ENCODE results near the gene ETV6. TPM values are rescaled to one million over a fixed set of nuclear protein-coding genes. Genes with fewer than 3 reads are reported as not detected.

ETV6 gene
- total RNA-seq, 2 experiments from 2014 or later, result 55.3 to 57.5 TPM

DNA sequence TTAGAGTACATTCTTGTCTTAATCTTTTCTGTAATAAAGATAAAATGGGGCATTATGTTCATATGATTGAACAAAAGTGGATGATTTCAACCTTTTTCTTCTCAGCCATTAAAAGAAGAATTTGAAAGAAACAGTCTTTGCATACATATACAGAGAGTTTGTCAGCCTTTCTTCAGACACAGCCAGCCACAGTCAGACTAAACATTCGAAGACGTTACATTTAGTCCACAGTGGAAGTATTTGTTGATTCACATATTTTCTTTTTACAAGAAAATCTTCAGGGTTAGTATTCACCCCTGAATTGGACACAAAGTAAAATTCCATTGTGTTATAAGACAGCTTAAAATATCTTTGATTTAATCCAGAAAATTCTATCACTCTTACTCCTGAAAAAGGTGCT, 36.2 kb downstream of the ETV6 start:
- Mint-ChIP-seq H3K27me3 (no peaks in the 10 kb centered on the region), H3K4me1 (ENCODE audit: low read depth) (peaks cover 48% of the 10 kb centered on the region), H3K27ac (no peak overlapping the region), H3K36me3 (peaks cover 18% of the 10 kb centered on the region), H3K9me3 (peaks cover 7% of the 10 kb centered on the region), H3K4me3 (no peak overlapping the region)
- ChIA-PET POLR2A (no interaction called here), CTCF (interaction anchor here (1.1 kb wide), 1 partner anchor 13 kb away, joined by 3 read pairs; no protein-coding TSS in a partner anchor)
- no peak for DNase-seq
- intact Hi-C loops (cut with micrococcal nuclease), result no loop called here

DNA sequence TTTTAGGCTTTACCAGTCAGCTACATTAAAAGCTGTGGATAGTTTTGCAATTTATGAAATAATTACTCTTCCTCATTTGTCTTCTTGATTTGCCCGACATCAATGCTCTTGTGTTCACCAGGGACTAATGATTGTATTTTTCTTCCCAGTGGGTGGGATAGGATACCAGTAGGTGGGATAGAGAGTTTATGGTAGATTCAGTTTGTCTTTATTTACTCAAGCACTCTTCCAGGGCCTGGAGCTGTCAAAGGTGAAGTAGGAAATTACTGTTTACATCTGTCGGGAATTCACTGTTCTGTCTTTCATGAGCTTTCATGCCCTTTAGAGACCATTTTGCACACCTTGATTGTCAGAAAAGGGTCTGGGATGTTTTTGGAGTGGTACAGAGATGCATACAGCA, 36.6 kb downstream of the ETV6 start:
- no peak for DNase-seq
- intact Hi-C loops (cut with micrococcal nuclease), result no loop called here
- ChIA-PET CTCF (interaction anchor here (1.1 kb wide), 1 partner anchor 13 kb away, joined by 3 read pairs; no protein-coding TSS in a partner anchor), POLR2A (no interaction called here)
- H3K36me3 Mint-ChIP-seq, result peaks cover 21% of the 10 kb centered on the region
- no peak overlapping the region for H3K4me3 Mint-ChIP-seq
- peaks cover 51% of the 10 kb centered on the region for H3K4me1 Mint-ChIP-seq (ENCODE audit: low read depth)
- H3K27ac Mint-ChIP-seq, result no peak overlapping the region
- H3K9me3 Mint-ChIP-seq, result peaks cover 7% of the 10 kb centered on the region
- no peaks in the 10 kb centered on the region for H3K27me3 Mint-ChIP-seq

DNA sequence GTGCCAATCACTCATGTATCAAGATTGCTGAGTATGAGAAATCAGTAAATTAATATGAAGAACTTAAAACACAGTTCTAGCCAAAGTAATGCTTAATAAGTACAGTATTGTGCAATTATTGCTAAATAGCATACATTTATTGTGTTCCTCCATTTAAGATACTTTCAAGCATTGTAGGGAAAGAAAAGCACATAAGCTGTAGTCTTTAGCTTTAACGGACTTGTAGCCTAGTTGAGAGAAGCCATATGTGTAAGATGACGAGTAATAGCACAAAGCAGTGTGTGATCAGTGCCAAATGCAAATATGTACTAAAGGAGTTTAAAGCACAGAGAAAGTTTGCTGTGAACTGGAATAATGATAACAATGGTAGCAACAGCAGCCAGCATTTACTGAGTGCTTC, 38.1 kb downstream of the ETV6 start:
- intact Hi-C loops (cut with micrococcal nuclease), result no loop called here
- Mint-ChIP-seq H3K4me3 (no peak overlapping the region), H3K27me3 (no peaks in the 10 kb centered on the region), H3K4me1 (ENCODE audit: low read depth) (peaks cover 51% of the 10 kb centered on the region), H3K27ac (no peak overlapping the region), H3K36me3 (peaks cover 14% of the 10 kb centered on the region), H3K9me3 (no peaks in the 10 kb centered on the region)
- POLR2A ChIA-PET, result no interaction called here
- no peak for DNase-seq
- CTCF ChIA-PET, result no interaction called here

DNA sequence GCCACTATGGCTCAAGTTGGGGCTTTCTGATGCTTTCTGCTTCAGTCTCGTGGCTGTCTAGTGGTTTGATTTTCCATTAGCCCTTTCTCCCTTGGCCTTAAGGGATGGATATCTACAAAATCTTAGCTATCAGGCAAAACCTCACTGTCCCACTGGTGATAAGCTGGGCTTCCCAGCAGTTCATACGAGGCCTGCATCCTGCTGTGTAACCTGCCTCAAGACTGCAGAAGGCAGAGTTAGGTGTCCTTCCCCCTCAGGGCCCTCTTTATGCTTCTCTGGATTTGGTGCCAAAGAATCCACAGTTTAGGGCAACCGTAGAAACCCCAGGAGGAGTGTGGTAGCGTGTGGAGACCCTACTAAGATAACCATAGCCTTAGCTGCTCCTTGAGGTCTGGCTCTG, 38.9 kb downstream of the ETV6 start:
- intact Hi-C loops (cut with micrococcal nuclease), result no loop called here
- Mint-ChIP-seq H3K4me1 (ENCODE audit: low read depth) (peaks cover 49% of the 10 kb centered on the region), H3K36me3 (peaks cover 13% of the 10 kb centered on the region), H3K27ac (no peak overlapping the region), H3K4me3 (no peak overlapping the region), H3K27me3 (no peaks in the 10 kb centered on the region), H3K9me3 (no peaks in the 10 kb centered on the region)
- CTCF ChIA-PET, result no interaction called here
- no peak for DNase-seq
- POLR2A ChIA-PET, result no interaction called here

DNA sequence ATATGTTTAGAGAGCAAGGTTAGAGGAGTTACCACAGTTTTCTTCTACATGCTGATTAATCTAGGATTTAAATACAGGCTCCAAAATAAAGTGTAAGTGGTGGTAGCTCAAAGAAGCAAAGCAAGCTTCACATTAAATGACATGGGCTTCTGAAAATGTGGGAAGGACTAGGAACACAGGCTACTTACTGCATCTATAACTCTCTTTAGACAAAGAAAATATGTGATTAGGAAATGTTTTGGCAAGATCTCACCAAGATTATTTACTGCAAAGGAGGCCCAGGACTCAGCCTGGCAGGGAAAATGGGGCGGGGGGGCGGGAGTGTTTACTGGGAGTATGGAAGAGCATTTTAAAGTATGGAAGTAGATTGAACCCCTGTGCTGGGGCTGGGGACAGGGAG, 39.4 kb downstream of the ETV6 start:
- Mint-ChIP-seq H3K36me3 (peaks cover 13% of the 10 kb centered on the region), H3K9me3 (no peaks in the 10 kb centered on the region), H3K4me3 (no peak overlapping the region), H3K27me3 (no peaks in the 10 kb centered on the region), H3K27ac (no peak overlapping the region), H3K4me1 (ENCODE audit: low read depth) (peaks cover 47% of the 10 kb centered on the region)
- intact Hi-C loops (cut with micrococcal nuclease), result no loop called here
- ChIA-PET CTCF (no interaction called here), POLR2A (no interaction called here)
- no peak for DNase-seq

DNA sequence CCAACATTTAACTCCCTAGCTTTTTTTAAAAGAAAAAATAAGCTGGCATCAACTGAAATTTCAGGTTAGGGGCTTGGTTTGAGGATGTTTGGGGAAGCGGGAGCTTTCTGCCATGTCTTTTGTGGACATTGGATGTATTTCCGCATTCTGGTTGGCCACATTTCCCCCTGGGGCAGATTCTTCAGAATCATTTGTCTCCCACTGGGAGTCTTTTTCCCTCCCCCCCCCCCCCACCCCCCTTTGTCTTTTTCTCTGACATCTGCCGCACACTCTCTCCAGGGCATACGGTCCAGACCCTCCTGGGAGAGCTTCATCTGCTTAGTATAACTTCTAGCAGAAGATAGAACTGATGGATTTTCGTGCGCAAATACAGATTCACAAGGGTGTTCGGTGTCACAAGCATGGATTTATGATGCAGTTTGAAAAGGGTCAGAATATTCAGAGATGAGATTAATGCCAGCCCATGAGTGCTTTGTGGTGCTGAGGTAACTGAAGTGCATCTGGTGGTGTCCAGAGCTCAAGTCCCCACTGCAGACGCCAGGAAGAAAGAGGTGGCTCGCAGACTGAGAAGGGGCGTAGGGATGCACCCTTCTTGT, 40.2 kb downstream of the ETV6 start:
- ChIA-PET POLR2A (no interaction called here), CTCF (no interaction called here)
- H3K36me3 Mint-ChIP-seq, result peaks cover 13% of the 10 kb centered on the region
- H3K9me3 Mint-ChIP-seq, result no peaks in the 10 kb centered on the region
- H3K27ac Mint-ChIP-seq, result no peak overlapping the region
- intact Hi-C loops (cut with micrococcal nuclease), result no loop called here
- no peak overlapping the region for H3K4me3 Mint-ChIP-seq
- no peak for DNase-seq
- H3K27me3 Mint-ChIP-seq, result no peaks in the 10 kb centered on the region
- H3K4me1 Mint-ChIP-seq (ENCODE audit: low read depth), result peaks cover 45% of the 10 kb centered on the region

DNA sequence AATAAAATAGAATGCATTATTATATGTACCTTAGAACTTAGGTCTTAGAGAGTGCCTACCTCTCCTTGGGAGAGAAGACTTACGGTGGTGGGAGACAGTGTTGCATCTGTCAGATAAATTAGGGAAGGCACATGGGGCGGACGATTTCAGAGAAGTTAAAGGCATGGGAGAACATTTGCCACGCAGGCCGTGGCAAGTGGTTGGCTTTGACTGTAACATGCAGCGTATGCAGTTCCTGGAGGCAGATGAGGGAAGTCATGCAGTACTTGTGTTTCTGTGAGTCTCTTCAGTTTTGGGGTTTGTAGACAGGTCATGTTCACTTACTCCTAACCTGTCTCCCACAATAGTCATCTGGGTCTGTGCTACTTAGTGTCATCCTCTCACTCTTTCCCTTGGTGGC, 43.6 kb downstream of the ETV6 start:
- H3K27ac Mint-ChIP-seq, result no peak overlapping the region
- DNase-seq, result no peak
- peaks cover 20% of the 10 kb centered on the region for H3K36me3 Mint-ChIP-seq
- intact Hi-C loops (cut with micrococcal nuclease), result no loop called here
- ChIA-PET POLR2A (no interaction called here), CTCF (interaction anchor here (0.7 kb wide), 1 partner anchor 73 kb away, joined by 3 read pairs; no protein-coding TSS in a partner anchor)
- H3K9me3 Mint-ChIP-seq, result no peaks in the 10 kb centered on the region
- no peaks in the 10 kb centered on the region for H3K27me3 Mint-ChIP-seq
- H3K4me3 Mint-ChIP-seq, result no peak overlapping the region
- peaks cover 63% of the 10 kb centered on the region for H3K4me1 Mint-ChIP-seq (ENCODE audit: low read depth)

DNA sequence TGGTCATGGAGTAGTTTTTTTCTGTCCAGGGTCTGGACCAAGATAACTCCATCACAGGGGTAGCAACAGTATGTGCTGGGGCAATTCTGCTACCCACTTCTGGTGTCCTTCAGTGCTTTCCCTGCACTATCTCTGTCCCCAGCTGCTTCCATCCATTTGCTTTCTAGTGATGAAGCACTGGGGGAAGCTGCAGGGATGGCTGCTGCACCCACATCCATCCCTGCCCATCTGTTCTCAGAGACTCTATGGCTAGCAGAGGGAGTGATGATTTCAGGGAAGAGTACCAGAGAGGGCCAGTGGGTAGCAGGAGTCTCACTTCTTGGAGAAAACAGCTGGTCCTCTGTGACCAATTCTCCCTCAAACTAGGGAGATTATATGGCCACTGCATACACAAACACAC, 44.1 kb downstream of the ETV6 start:
- POLR2A ChIA-PET, result no interaction called here
- Mint-ChIP-seq H3K27ac (no peak overlapping the region), H3K4me3 (no peak overlapping the region)

DNA sequence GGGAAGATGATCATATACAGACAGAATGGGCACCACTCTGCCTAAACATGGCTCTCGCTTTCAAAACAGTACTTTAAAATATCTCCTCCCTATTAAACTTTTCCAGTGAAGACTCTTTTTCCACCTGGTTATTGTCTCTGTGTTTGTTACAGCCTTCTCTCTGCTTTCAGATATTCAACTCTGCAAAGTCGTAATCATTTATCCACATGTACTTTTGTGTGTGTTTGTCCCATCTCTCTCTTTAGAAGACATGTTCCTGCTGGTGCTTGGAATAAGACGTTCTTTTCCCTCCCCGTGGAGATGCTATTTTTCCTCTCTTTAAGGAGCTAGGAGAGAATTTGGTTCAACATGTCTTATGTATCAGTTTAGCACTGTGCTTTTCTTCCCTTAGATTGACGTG, 45.1 kb downstream of the ETV6 start:
- H3K27me3 Mint-ChIP-seq, result no peaks in the 10 kb centered on the region
- H3K36me3 Mint-ChIP-seq, result peaks cover 20% of the 10 kb centered on the region
- no peak overlapping the region for H3K27ac Mint-ChIP-seq
- POLR2A ChIA-PET, result no interaction called here
- intact Hi-C loops (cut with micrococcal nuclease), result no loop called here
- H3K4me1 Mint-ChIP-seq (ENCODE audit: low read depth), result peaks cover 67% of the 10 kb centered on the region
- CTCF ChIA-PET, result no interaction called here
- no peak overlapping the region for H3K4me3 Mint-ChIP-seq
- no peaks in the 10 kb centered on the region for H3K9me3 Mint-ChIP-seq
- no peak for DNase-seq

More for the DNA sequence above, 44.1 kb downstream of the ETV6 start:
- CTCF ChIA-PET, result no interaction called here
- peaks cover 67% of the 10 kb centered on the region for H3K4me1 Mint-ChIP-seq (ENCODE audit: low read depth)
- no peak for DNase-seq
- H3K36me3 Mint-ChIP-seq, result peaks cover 20% of the 10 kb centered on the region
- no peaks in the 10 kb centered on the region for H3K27me3 Mint-ChIP-seq
- no peaks in the 10 kb centered on the region for H3K9me3 Mint-ChIP-seq
- intact Hi-C loops (cut with micrococcal nuclease), result no loop called here

DNA sequence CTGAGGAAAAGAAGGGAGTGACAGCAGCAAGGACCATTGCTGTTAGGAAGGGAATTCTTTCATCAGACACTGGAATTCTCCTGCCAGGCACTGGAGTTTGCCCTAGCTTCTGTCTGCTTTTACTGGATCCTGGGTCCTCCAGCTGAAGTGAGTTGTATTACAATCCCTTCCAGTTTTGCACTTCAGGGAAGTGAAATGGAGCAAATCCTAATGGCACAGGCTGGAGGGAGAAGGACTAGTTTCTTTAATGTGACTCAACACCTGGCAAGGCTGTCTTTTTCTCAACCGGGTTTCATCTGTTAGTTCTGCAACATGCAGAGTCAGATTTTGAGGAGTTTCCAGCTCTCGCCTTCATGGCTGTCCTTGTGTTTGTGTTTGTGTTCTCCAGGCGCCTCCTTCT, 45.8 kb downstream of the ETV6 start:
- Mint-ChIP-seq H3K9me3 (no peaks in the 10 kb centered on the region), H3K36me3 (peaks cover 15% of the 10 kb centered on the region), H3K27me3 (no peaks in the 10 kb centered on the region), H3K27ac (no peak overlapping the region), H3K4me3 (no peak overlapping the region), H3K4me1 (ENCODE audit: low read depth) (peaks cover 65% of the 10 kb centered on the region)
- intact Hi-C loops (cut with micrococcal nuclease), result no loop called here
- CTCF ChIA-PET, result no interaction called here
- no peak for DNase-seq
- POLR2A ChIA-PET, result no interaction called here

DNA sequence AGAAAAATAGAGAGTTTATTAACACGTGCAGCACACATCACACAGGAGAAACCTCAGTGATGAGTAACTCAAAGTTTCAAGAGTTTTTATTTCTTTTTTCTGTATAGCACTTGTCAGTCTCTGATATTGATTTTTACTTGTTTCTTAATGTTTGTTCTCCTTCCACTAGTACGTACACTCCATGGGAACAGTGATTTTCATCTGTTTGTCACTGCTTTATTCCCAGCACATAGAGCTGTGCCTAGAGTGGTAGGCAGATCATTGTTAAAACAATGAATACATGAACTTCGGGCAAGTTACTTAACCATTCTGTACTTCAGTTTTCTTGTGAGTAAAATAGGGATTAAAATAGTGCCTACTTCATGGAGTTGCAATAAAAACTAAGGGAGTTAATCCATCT, 46.6 kb downstream of the ETV6 start:
- DNase-seq, result no peak
- no peak overlapping the region for H3K4me3 Mint-ChIP-seq
- no peaks in the 10 kb centered on the region for H3K9me3 Mint-ChIP-seq
- ChIA-PET POLR2A (no interaction called here), CTCF (no interaction called here)
- peaks cover 12% of the 10 kb centered on the region for H3K36me3 Mint-ChIP-seq
- H3K4me1 Mint-ChIP-seq (ENCODE audit: low read depth), result peaks cover 66% of the 10 kb centered on the region
- H3K27ac Mint-ChIP-seq, result no peak overlapping the region
- H3K27me3 Mint-ChIP-seq, result no peaks in the 10 kb centered on the region
- intact Hi-C loops (cut with micrococcal nuclease), result no loop called here

DNA sequence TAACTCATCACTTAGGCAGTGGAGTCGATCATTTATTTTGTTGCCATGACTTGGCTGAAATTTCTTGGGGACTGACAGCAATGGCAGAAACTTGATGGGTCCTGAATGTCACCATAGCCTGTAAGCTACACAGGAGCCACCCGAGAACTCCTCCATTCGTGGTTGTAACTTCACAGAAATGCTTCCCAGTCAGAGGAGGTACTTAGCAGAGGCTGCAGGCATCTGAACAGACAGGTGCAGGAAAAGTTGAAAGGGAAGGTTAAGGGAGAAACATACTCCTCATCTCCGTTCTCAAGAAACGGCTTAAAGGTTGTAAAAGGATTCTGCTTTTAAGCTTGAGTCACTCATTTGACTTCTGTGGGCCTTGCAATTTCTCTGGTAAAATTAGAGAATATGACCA, 47.7 kb downstream of the ETV6 start:
- intact Hi-C loops (cut with micrococcal nuclease), result no loop called here
- H3K4me1 Mint-ChIP-seq (ENCODE audit: low read depth), result peaks cover 72% of the 10 kb centered on the region
- no peaks in the 10 kb centered on the region for H3K27me3 Mint-ChIP-seq
- H3K4me3 Mint-ChIP-seq, result no peak overlapping the region
- peaks cover 12% of the 10 kb centered on the region for H3K36me3 Mint-ChIP-seq
- CTCF ChIA-PET, result no interaction called here
- no peak overlapping the region for H3K27ac Mint-ChIP-seq
- DNase-seq, result no peak
- POLR2A ChIA-PET, result no interaction called here
- H3K9me3 Mint-ChIP-seq, result no peaks in the 10 kb centered on the region

DNA sequence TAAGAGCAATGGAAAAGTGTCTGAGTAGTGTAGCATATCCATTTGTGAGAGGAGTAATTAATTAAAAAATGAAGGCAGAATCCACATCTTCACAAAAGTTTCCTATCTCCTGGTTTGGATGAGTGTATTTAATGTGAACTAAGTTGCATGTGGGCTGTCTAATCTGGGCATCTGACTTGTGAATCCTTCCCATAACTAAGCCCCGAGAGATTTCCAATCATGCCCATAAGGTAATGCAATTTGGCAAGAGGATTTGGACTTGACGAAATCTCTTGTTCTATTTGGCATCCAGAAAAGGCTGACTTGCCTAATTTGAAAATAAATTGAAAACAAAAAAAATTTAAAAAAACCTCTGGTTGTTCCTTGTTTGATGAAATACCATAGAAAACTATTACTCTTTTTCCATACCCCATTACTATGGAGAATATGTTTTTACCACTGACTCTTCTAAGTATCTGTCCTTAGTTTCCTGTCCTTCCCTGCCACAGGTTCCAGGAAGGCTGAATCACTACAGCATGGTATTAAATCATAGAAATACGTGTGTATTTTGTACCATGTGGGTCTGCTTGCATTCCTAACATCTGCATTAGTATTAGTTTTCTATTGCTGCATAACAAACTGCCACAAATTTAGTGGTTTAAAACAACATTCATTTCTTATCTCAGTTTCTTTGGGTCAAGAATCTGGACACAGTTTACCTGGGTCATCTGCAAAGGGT, 48.4 kb downstream of the ETV6 start:
- ChIA-PET POLR2A (no interaction called here), CTCF (interaction anchor here (0.9 to 1.2 kb wide), 2 partner anchors 12 to 335 kb away, joined by 3 read pairs; no protein-coding TSS in a partner anchor)
- peaks cover 75% of the 10 kb centered on the region for H3K4me1 Mint-ChIP-seq (ENCODE audit: low read depth)
- H3K4me3 Mint-ChIP-seq, result no peak overlapping the region
- intact Hi-C loops (cut with micrococcal nuclease), result no loop called here
- no peaks in the 10 kb centered on the region for H3K9me3 Mint-ChIP-seq
- no peak for DNase-seq
- H3K27me3 Mint-ChIP-seq, result no peaks in the 10 kb centered on the region
- H3K36me3 Mint-ChIP-seq, result peaks cover 9% of the 10 kb centered on the region
- H3K27ac Mint-ChIP-seq, result peak overlapping the region; percentile 19
